H1 (cell line): Measurements from ENCODE around the gene CEP192. TPM values are rescaled to one million over a fixed set of nuclear protein-coding genes. Genes with fewer than 3 reads are reported as not detected.
A peak's percentile ranks its signal among the peaks of the same experiment; 100 is the strongest.

Experiments used
- CTCF ChIA-PET: fragments of 300-600 bp; sonication (Branson Sonifier 250); formaldehyde crosslinking; loops from one replicate; lab custom pipeline; 2021; ENCODE audit not compliant: partially characterized antibody; lab: Charles Lee
- POLR2A ChIA-PET: fragments of 300-600 bp; sonication (Branson Sonifier 250); formaldehyde crosslinking; loops from one replicate; lab custom pipeline; 2021; ENCODE audit warnings: inconsistent platforms; ENCODE audit not compliant: partially characterized antibody; lab: Charles Lee
- DNase-seq, 2 experiments: peaks; one replicate each; pipeline versions ENCODE4 v3.0.0 to v3.0.0-alpha.2; 2010 to 2022; ENCODE audit warnings: low spot score in 2 of 2, low read depth in 1 of 2, mixed read lengths in 1 of 2
- FAIRE-seq: peaks from 2 replicates; lab custom pipeline; 2011; peaks lifted over from hg19 to GRCh38; lab: Jason Lieb, UNC
- H2AFZ ChIP-seq: 2 replicates; pipeline ENCODE4 v1.8.1; 2012; ENCODE audit warnings: low read length, inconsistent platforms
- H2AK5ac ChIP-seq: 2 replicates; pipeline ENCODE4 v1.6.1; 2013; ENCODE audit warnings: low read depth, low read length
- H2BK120ac ChIP-seq: replicated peaks from 2 replicates; pipeline ENCODE3; 2013; ENCODE audit warnings: low read depth, low read length, inconsistent platforms
- H2BK12ac ChIP-seq: 2 replicates; pipeline ENCODE4 v1.6.1; 2013; ENCODE audit warnings: low read depth, low read length
- H2BK15ac ChIP-seq: 2 replicates; pipeline ENCODE4 v1.6.1; 2013; ENCODE audit warnings: low read length
- H2BK20ac ChIP-seq: 2 replicates; pipeline ENCODE4 v1.6.1; 2013; ENCODE audit warnings: low read length
- H2BK5ac ChIP-seq: 2 replicates; pipeline ENCODE4 v1.6.1; 2013; ENCODE audit warnings: low read depth, low read length
- H3K14ac ChIP-seq: 2 replicates; pipeline ENCODE4 v1.6.1; 2013; ENCODE audit warnings: inconsistent platforms; ENCODE audit not compliant: insufficient read length
- H3K18ac ChIP-seq: 2 replicates; pipeline ENCODE4 v1.6.1; 2013; ENCODE audit warnings: low read length; ENCODE audit errors: extremely low read depth
- H3K23ac ChIP-seq: 2 replicates; pipeline ENCODE4 v1.6.1; 2013; ENCODE audit warnings: inconsistent platforms; ENCODE audit not compliant: insufficient read length
- H3K23me2 ChIP-seq: 2 replicates; pipeline ENCODE4 v1.6.1; 2013; ENCODE audit warnings: low read depth, low read length
- H3K27ac ChIP-seq: 2 replicates; pipeline ENCODE4 v1.6.1; 2011; ENCODE audit warnings: low read depth, low read length, inconsistent platforms
- H3K27me3 ChIP-seq, 4 experiments: replicated peaks in 1 of 4; 1 replicate in 1 of 4; 2 replicates in 3 of 4; pipeline versions ENCODE4 v1.6.1 to v1.8.1; 2011 to 2013; ENCODE audit warnings: low read length in 3 of 4, mild to moderate bottlenecking in 3 of 4, inconsistent platforms in 2 of 4, mixed read lengths in 2 of 4, moderate library complexity in 1 of 4; ENCODE audit not compliant: control insufficient read depth in 3 of 4, insufficient read depth in 3 of 4; ENCODE audit errors: extremely low read depth in 1 of 4
- H3K36me3 ChIP-seq, 4 experiments: 2 replicates each; pipeline versions ENCODE4 v1.6.1 to v1.8.1; 2011 to 2013; ENCODE audit warnings: mild to moderate bottlenecking in 4 of 4, low read length in 3 of 4, moderate library complexity in 2 of 4, control low read depth in 1 of 4, inconsistent platforms in 1 of 4; ENCODE audit not compliant: insufficient read depth in 4 of 4, control insufficient read depth in 2 of 4
- H3K4ac ChIP-seq: replicated peaks from 2 replicates; pipeline ENCODE3; 2013; ENCODE audit warnings: low read length, low read depth, mixed read lengths, inconsistent platforms; ENCODE audit not compliant: insufficient read length
- H3K4me1 ChIP-seq, 4 experiments: replicated peaks in 1 of 4; 1 replicate in 1 of 4; 2 replicates in 3 of 4; pipeline versions ENCODE4 v1.6.1 to v1.8.1; 2011 to 2013; ENCODE audit warnings: low read length in 3 of 4, inconsistent platforms in 2 of 4, mixed read lengths in 1 of 4; ENCODE audit not compliant: insufficient read depth in 4 of 4, control insufficient read depth in 3 of 4
- H3K4me2 ChIP-seq, 2 experiments: 2 replicates each; pipeline versions ENCODE4 v1.6.1 to v1.8.1; 2011 to 2013; ENCODE audit warnings: low read depth in 2 of 2, low read length in 2 of 2, control low read depth in 1 of 2, inconsistent platforms in 1 of 2, mild to moderate bottlenecking in 1 of 2; ENCODE audit not compliant: insufficient read depth in 1 of 2
- H3K4me3 ChIP-seq, 4 experiments: fragments of 200-600, 300-600 bp in 1 of 4; sonication (generic), shearing (Covaris generic), sonication (Bioruptor Twin) in 1 of 4; 2 replicates each; pipeline versions ENCODE4 v1.5.1 to v1.8.1; 2011 to 2016; ENCODE audit warnings: low read length in 4 of 4, low read depth in 3 of 4, control low read depth in 2 of 4, inconsistent platforms in 2 of 4, mild to moderate bottlenecking in 2 of 4, mixed read lengths in 1 of 4, moderate library complexity in 1 of 4; ENCODE audit not compliant: insufficient read depth in 2 of 4; ENCODE audit errors: extremely low read depth in 1 of 4
- H3K56ac ChIP-seq: replicated peaks from 2 replicates; pipeline ENCODE3; 2013; ENCODE audit warnings: low read depth, mild to moderate bottlenecking, mixed read lengths, low read length, inconsistent platforms; ENCODE audit not compliant: insufficient read length
- H3K79me1 ChIP-seq: 2 replicates; pipeline ENCODE4 v1.6.1; 2013; ENCODE audit warnings: low read depth, low read length, control low read depth
- H3K79me2 ChIP-seq, 2 experiments: 2 replicates each; pipeline versions ENCODE4 v1.6.1 to v1.8.1; 2012 to 2013; ENCODE audit warnings: low read length in 2 of 2, mild to moderate bottlenecking in 2 of 2, inconsistent platforms in 1 of 2; ENCODE audit not compliant: insufficient read depth in 2 of 2, control insufficient read depth in 1 of 2
- H3K9ac ChIP-seq, 4 experiments: replicated peaks in 1 of 4; 1 replicate in 1 of 4; 2 replicates in 3 of 4; pipeline versions ENCODE4 v1.6.1 to v1.8.1; 2011 to 2013; ENCODE audit warnings: low read depth in 3 of 4, low read length in 3 of 4, control low read depth in 2 of 4, mild to moderate bottlenecking in 2 of 4, moderate library complexity in 2 of 4, inconsistent platforms in 1 of 4; ENCODE audit errors: extremely low read depth in 1 of 4
- H3K9me3 ChIP-seq, 2 experiments: 2 replicates each; pipeline versions ENCODE4 v1.6.1 to v1.8.1; 2012 to 2013; ENCODE audit warnings: mild to moderate bottlenecking in 2 of 2, moderate library complexity in 2 of 2, control low read depth in 1 of 2, inconsistent platforms in 1 of 2, low read depth in 1 of 2, low read length in 1 of 2, mixed read lengths in 1 of 2; ENCODE audit not compliant: insufficient read depth in 2 of 2
- H4K20me1 ChIP-seq, 2 experiments: replicated peaks in 1 of 2; 2 replicates each; pipeline versions ENCODE3 to v1.8.1; 2011 to 2013; ENCODE audit warnings: inconsistent platforms in 2 of 2, low read length in 2 of 2, mild to moderate bottlenecking in 1 of 2; ENCODE audit not compliant: insufficient read depth in 2 of 2, control insufficient read depth in 1 of 2
- H4K5ac ChIP-seq: 2 replicates; pipeline ENCODE4 v1.6.1; 2013; ENCODE audit warnings: low read length, low read depth, mixed read lengths, inconsistent platforms; ENCODE audit not compliant: insufficient read length
- H4K8ac ChIP-seq: 2 replicates; pipeline ENCODE4 v1.8.0; 2013; ENCODE audit warnings: mild to moderate bottlenecking, moderate library complexity, low read length, inconsistent platforms; ENCODE audit not compliant: insufficient read depth; ENCODE audit errors: extremely low read depth
- H4K91ac ChIP-seq: replicated peaks from 2 replicates; pipeline ENCODE3; 2013; ENCODE audit warnings: low read length, mixed read lengths, inconsistent platforms; ENCODE audit not compliant: insufficient read length
- FOSL1 ChIP-seq: IDR thresholded peaks from 2 replicates; pipeline ENCODE4 v1.6.1; 2011; ENCODE audit warnings: mild to moderate bottlenecking, low read depth, low read length, moderate library complexity; ENCODE audit not compliant: insufficient read depth
- NRF1 ChIP-seq: IDR thresholded peaks from 2 replicates; pipeline ENCODE4 v1.6.1; 2011; ENCODE audit warnings: mild to moderate bottlenecking, low read depth, low read length, improper control_type of control experiment
- POLR2AphosphoS5 ChIP-seq: IDR thresholded peaks from 2 replicates; pipeline ENCODE4 v1.6.1; 2011; ENCODE audit warnings: low read depth, low read length
- RNF2 ChIP-seq: fragments of 200-900, 300-1000 bp; sonication (generic); IDR thresholded peaks from 2 replicates; pipeline ENCODE4 v1.7.1; 2016; ENCODE audit warnings: borderline replicate concordance, low read depth, mild to moderate bottlenecking, antibody characterized with exemption, low read length; ENCODE audit not compliant: poor library complexity, severe bottlenecking; ENCODE audit errors: missing control alignments
- SRF ChIP-seq: IDR thresholded peaks from 2 replicates; pipeline ENCODE4 v1.6.1; 2011; ENCODE audit warnings: mild to moderate bottlenecking, low read depth, low read length, moderate library complexity
- TAF1 ChIP-seq: IDR thresholded peaks from 2 replicates; pipeline ENCODE4 v1.6.1; 2011; ENCODE audit warnings: mild to moderate bottlenecking, low read depth, low read length
- WGBS, 2 experiments: shearing (Covaris generic) in 1 of 2; methylation state at CpG; one replicate each; pipeline versions ENCODE4 v1.1.6 to v1.1.7; 2013 to 2015; ENCODE audit warnings: low lambda C conversion rate in 2 of 2, mixed read lengths in 2 of 2, inconsistent platforms in 1 of 2, low coverage in 1 of 2, missing lambda C conversion rate in 1 of 2; ENCODE audit not compliant: insufficient replicate concordance in 2 of 2, insufficient coverage in 1 of 2, insufficient read length in 1 of 2; ENCODE audit errors: extremely low coverage in 1 of 2, missing lambda C conversion rate in 1 of 2; 5-methylcytosine and 5-hydroxymethylcytosine counted together
- polyA plus RNA-seq, 7 experiments: library from polyadenylated mRNA; depleted of rRNA in 3 of 7; stranded (reverse) in 5 of 7; unstranded in 2 of 7; fragments of >200 nt in 5 of 7; fragments of 200-250 nt in 2 of 7; gene quantifications; 1 replicate in 5 of 7; 2 replicates in 1 of 7; 4 replicates in 1 of 7; pipeline versions ENCODE4 v1.2.1 to v1.2.3, GENCODE V29; 2011 to 2013; ENCODE audit warnings: missing spikeins in 2 of 7, mixed read lengths in 2 of 7
- total RNA-seq: library from RNA; stranded (reverse); fragmentation: NEBNext Ultra II Directional; extraction: Animal tissue kit (Norgen Biotek cat#: 25700); gene quantifications from 2 replicates; pipeline ENCODE4 v1.2.1, GENCODE V29; 2021
- TF ChIP-seq, protein P1 (sequence below): IDR thresholded peaks from 2 replicates; pipeline ENCODE4 v1.6.1; 2011; ENCODE audit warnings: low read depth, mild to moderate bottlenecking, low read length; ENCODE audit not compliant: insufficient read depth

CEP192 gene
- total and polyA plus RNA-seq, 2 of the 8 experiments (the other 6 are each of a cell fraction or from before 2014, with no cell fraction given) = 13.4 to 23.1 TPM

DNA sequence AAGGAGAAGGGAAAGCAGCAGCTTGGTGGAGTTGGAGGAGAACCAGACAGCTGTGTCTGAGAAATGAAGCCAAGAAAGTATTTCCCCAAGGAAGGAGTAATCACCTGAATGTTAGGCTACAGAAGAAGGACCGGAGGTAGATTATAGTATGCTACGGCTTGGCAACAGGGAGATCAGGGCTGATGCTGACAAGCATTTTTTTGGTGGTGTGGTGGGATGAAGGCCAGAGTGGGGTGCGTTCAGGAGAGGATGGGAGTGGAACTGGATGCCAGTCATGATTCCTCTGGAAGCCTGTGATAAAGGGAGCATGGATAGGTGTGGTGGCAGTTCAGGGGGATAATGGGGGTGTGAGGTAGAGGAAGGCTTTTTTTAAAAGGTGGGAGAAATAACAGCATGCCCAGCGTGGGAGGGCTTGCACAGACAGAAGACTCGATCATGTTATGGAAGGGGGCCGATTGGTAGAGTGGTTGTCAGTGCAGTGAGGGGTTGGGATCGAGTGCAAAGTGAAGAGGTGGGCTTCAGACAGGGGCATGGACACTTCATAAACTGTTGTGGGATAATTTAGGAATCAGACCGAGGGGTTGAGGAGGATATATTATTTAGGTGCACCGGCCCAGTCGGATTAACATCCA, 5.6 kb downstream of the CEP192 start:
- H4K5ac ChIP-seq = no peak overlapping the region
- TF ChIP-seq NRF1 (no peak), SRF (no peak), RNF2 (no peak), TAF1 (no peak), POLR2AphosphoS5 (no peak), FOSL1 (no peak)
- TF ChIP-seq, protein P1, sequence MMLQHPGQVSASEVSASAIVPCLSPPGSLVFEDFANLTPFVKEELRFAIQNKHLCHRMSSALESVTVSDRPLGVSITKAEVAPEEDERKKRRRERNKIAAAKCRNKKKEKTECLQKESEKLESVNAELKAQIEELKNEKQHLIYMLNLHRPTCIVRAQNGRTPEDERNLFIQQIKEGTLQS = no peak
- no peak overlapping the region for H4K91ac ChIP-seq
- H2BK15ac ChIP-seq = no peak overlapping the region
- H4K20me1 ChIP-seq = peaks cover 1 to 2% of the 10 kb centered on the region in 2 experiments
- 0 out of 2 replicates have a peak overlapping the region, but pooled peaks have one; percentile 65 for H2AK5ac ChIP-seq
- no peaks in the 10 kb centered on the region for H3K9me3 ChIP-seq
- CTCF ChIA-PET = interaction anchor here (1.1 kb wide), 1 partner anchor 267 kb away, joined by 3 read pairs; no protein-coding TSS in a partner anchor
- no peak overlapping the region for H3K23ac ChIP-seq
- H3K27me3 ChIP-seq = no peaks in the 10 kb centered on the region
- 91% methylated on average over 10 of the region's 10 CpGs; no CpG with 5 or more reads in 1 of the 2 experiments for WGBS, 2 experiments
- no peak for DNase-seq
- no peak overlapping the region; the same call in 1 of the 2 replicates for H3K18ac ChIP-seq
- H3K4me2 ChIP-seq = no peak overlapping the region
- POLR2A ChIA-PET = interaction anchor here (1.1 kb wide), 1 partner anchor 8 kb away, joined by 3 read pairs; no protein-coding TSS in a partner anchor
- H2BK5ac ChIP-seq = no peak overlapping the region
- H2AFZ ChIP-seq = no peak overlapping the region
- H3K14ac ChIP-seq = no peak overlapping the region
- no peak overlapping the region for H3K56ac ChIP-seq
- FAIRE-seq = no peak
- no peak overlapping the region for H2BK120ac ChIP-seq
- H3K4me1 ChIP-seq = peaks cover 0 to 6% (median 1%) of the 10 kb centered on the region in 4 experiments; a peak in 2 of 7 replicates
- H3K36me3 ChIP-seq = peaks cover 0 to 10% (median 1%) of the 10 kb centered on the region in 4 experiments; a peak in 2 of 8 replicates
- no peak overlapping the region for H2BK20ac ChIP-seq
- peaks cover 31 to 75% of the 10 kb centered on the region in 2 experiments for H3K79me2 ChIP-seq
- no peak overlapping the region for H4K8ac ChIP-seq
- no peak overlapping the region for H3K4ac ChIP-seq
- H3K79me1 ChIP-seq = peaks cover 23% of the 10 kb centered on the region
- no peak overlapping the region for H3K27ac ChIP-seq
- H3K9ac ChIP-seq = no peak overlapping the region
- peaks cover 3% of the 10 kb centered on the region; the same call in 1 of the 2 replicates for H3K23me2 ChIP-seq
- H2BK12ac ChIP-seq = no peak overlapping the region
- H3K4me3 ChIP-seq = no peak overlapping the region
